ENCODE data around the gene ECE1.

- TF ChIP-seq CTCF (conservative IDR thresholded peaks at IDR 0.05; ENCODE audit: low read length) (no peak), EZH2phosphoT487 (IDR thresholded peaks at IDR 0.05; ENCODE audit: borderline replicate concordance) (no peak)
These were observed 32.8 kb upstream of the ECE1 start for GRCh38 chr1:21323091-21323490.
